IgD-negative memory B cell (primary cell): ENCODE results near the gene TMTC2. TPM values are rescaled to one million over a fixed set of nuclear protein-coding genes. Genes with fewer than 3 reads are reported as not detected.

ENCODE experiments used
- H3K27ac Mint-ChIP-seq, 3 donors: one replicate each; pipeline ENCODE4 v1.8.0; 2020 to 2022; ENCODE audit warnings: mild to moderate bottlenecking in 3 of 3, mixed read lengths in 3 of 3, moderate library complexity in 1 of 3
- H3K27me3 Mint-ChIP-seq: one replicate; pipeline ENCODE4 v1.8.0; 2021; ENCODE audit warnings: mixed read lengths
- H3K36me3 Mint-ChIP-seq: one replicate; pipeline ENCODE4 v1.8.0; 2020; ENCODE audit warnings: mild to moderate bottlenecking, mixed read lengths
- H3K4me1 Mint-ChIP-seq, 3 donors: one replicate each; pipeline ENCODE4 v1.8.0; 2020 to 2022; ENCODE audit warnings: mixed read lengths in 3 of 3, mild to moderate bottlenecking in 1 of 3
- H3K4me3 Mint-ChIP-seq, 4 donors: one replicate each; pipeline ENCODE4 v1.8.0; 2020 to 2022; ENCODE audit warnings: mild to moderate bottlenecking in 4 of 4, mixed read lengths in 4 of 4, moderate library complexity in 3 of 4
- H3K9me3 Mint-ChIP-seq, 3 donors: one replicate each; pipeline ENCODE4 v1.8.0; 2020 to 2021; ENCODE audit warnings: mixed read lengths in 3 of 3, mild to moderate bottlenecking in 1 of 3
- polyA plus RNA-seq: library from polyadenylated mRNA; unstranded; fragments of 300-500 nt; fragmentation: Illumina TruSeq; gene quantifications from one replicate; pipeline ENCODE4 v1.2.3, GENCODE V29; 2021

Gene TMTC2
- polyA plus RNA-seq, 1 donor from 2014 or later: not detected

DNA sequence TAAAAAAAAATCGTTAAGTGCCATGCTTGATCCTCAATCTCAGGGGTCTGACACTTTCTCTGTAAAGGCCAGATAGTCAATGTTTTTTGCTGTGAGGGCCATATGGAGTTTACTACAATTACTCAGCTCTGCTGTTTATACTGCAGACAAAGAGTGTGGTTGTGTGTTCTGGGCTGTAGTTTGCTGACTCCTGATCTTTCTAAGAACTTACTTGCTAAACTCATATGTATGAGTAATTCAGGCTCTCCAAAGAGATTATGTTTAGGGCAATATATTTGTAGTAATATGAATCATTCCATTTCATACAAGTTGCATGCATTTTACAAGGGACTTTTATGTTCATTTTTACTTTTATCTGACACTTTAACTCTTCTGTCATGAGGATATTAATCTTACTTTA, 188.2 kb downstream of the TMTC2 start:
- H3K4me1 Mint-ChIP-seq: peaks cover 4 to 18% (median 4%) of the 10 kb centered on the region in 3 donors
- no peaks in the 10 kb centered on the region for H3K27me3 Mint-ChIP-seq
- H3K9me3 Mint-ChIP-seq: no peaks in the 10 kb centered on the region
- no peak overlapping the region for H3K4me3 Mint-ChIP-seq
- no peak overlapping the region for H3K27ac Mint-ChIP-seq
- H3K36me3 Mint-ChIP-seq: no peaks in the 10 kb centered on the region

DNA sequence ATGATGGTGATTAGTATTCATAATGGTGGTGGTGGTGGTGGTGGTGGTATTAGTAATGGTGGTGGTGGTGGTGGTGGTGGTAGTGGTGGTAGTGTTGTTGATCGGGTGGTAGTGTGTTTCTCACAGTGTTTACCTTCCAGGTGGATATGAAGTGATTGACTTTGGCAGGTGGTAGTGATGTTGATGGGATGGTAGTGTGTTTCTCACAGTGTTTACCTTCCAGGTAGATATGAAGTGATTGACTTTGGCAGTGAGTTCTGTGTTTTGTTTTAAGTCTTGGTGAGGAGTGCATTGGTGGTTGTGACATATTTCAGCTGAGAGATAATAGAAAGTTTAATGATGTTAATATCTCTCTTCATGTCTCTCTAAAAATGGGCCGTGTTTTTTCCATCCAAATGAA, 189.4 kb downstream of the TMTC2 start:
- Mint-ChIP-seq H3K4me1 (peaks cover under 1 to 7% (median 4%) of the 10 kb centered on the region in 3 donors), H3K9me3 (no peaks in the 10 kb centered on the region), H3K27me3 (no peaks in the 10 kb centered on the region), H3K36me3 (peaks cover 2% of the 10 kb centered on the region), H3K4me3 (no peak overlapping the region), H3K27ac (no peak overlapping the region)

DNA sequence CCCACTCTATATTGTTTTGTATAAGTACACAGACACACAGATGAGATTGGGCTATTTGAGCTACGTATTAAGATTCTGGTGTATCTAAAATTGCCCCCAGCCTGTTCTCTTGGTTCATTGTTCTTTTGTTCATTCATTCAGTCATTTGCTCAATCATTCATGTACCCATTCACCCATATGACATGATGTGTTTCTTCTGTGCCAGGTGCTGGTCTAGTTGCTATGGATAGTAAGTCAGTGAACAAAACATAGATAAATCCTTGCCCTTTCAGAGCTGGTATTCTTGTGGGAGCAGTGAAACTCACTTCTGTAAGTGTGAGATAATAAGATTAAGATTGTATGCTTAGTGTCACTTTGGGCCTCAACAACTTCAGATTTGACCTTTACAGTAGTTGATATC, 191.3 kb downstream of the TMTC2 start:
- Mint-ChIP-seq H3K4me1 (peaks cover 0 to 4% (median 0%) of the 10 kb centered on the region in 3 donors), H3K9me3 (no peaks in the 10 kb centered on the region), H3K27me3 (no peaks in the 10 kb centered on the region), H3K4me3 (no peak overlapping the region), H3K36me3 (peaks cover 3% of the 10 kb centered on the region), H3K27ac (no peak overlapping the region)

DNA sequence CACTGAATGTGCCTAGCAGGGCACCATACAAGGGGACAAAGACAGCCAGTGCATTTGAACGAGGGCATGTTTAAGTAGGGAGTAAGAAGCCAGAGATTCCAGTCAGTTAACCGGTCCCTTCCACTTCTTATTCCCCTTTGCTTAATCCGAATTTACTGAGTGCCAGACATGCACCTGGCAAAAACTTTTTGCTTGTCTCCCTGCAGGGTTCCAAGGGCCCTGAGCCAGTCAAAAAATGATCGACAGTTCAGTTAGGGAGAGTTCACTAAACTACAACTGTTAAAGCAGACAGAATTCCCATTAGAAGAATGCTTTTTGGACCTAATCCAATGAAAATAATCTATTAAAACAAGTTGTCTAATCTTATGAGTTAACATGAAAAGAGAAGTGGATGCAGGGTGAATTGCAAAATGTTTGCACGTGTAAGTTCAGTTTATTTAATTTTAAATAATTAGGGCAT, 193.8 kb downstream of the TMTC2 start:
- peaks cover 0 to 4% (median 0%) of the 10 kb centered on the region in 3 donors for H3K4me1 Mint-ChIP-seq
- no peaks in the 10 kb centered on the region for H3K27me3 Mint-ChIP-seq
- no peak overlapping the region for H3K4me3 Mint-ChIP-seq
- H3K27ac Mint-ChIP-seq: no peak overlapping the region
- no peaks in the 10 kb centered on the region for H3K9me3 Mint-ChIP-seq
- H3K36me3 Mint-ChIP-seq: peaks cover 3% of the 10 kb centered on the region

DNA sequence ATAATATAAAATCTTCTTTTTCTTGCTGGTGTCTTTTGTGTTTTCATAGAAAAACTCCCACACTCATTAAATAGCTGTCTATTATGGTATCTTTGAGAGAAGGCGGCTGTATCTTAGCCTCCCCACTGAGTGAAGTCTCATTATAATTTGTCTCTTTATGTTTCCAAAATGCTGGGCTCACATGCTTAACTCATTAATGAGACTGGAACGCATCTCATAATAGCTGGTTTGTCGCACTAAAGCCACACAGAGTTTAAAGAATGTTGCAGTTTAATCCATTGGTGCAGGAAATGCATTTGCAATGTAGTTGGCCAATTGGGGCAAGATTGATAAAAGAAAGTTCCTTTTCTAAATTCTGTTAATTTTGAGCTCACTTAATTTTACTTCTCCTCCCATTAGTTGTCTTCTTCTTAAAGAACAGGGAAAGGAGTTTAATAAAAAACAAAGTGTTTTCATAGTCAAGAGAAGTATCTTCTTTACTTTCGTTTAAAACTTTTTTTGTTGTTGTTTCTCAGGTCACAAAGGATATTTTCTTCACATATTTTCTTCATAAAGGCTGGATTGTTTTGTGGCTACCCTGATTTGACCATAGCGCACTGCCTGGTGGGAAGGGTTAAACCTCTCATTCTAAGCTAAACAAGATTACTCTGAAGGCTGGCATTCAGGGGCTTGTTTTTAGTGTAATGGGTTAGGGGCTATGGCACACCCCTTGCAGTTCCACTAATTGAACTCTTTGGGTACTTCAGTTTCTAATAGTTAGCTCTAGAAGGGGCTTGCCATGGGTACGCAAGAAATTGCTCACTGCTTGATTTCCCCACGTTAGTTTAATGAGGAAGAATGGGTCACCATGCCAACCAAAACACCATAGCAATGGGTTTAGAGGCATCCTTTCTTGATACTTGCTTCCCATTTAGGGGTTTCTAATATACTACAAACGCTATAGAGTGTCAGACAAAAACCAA, 197.0 kb downstream of the TMTC2 start:
- Mint-ChIP-seq H3K27me3 (no peaks in the 10 kb centered on the region), H3K4me3 (no peak overlapping the region), H3K9me3 (no peaks in the 10 kb centered on the region), H3K27ac (no peak overlapping the region), H3K36me3 (peaks cover 3% of the 10 kb centered on the region), H3K4me1 (no peaks in the 10 kb centered on the region)

DNA sequence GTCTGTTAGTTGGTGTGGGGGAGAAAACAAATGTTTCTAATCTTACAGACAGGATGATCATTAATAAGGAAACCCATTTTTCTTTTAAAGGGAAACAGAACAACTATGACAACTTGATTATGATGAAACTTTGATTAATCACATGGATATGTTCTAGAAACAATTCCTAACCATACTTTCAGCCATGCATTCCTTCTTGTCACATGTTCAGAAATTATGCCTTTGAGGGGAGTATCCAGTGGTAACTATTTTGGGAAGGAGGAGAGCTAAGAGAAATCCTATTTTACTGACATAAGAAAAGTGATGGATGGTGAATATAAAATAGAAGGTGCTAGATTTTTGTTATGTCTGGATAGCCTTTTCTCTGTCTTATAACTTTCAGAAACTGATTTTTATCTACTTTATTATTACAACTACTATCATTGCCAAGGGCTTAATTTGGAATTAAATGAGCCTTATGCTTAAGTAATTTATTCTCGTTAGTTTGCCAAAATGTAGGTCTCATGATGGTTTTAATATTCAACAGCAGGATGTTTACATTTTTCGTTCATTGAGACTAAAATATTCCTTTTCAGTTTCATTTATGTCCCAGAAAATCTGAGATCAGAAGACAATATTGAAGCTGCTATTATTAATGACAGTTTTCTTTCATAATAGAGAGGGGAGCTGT, 200.1 kb downstream of the TMTC2 start:
- Mint-ChIP-seq H3K27ac (no peak overlapping the region), H3K9me3 (no peaks in the 10 kb centered on the region), H3K4me3 (no peak overlapping the region), H3K27me3 (no peaks in the 10 kb centered on the region), H3K36me3 (no peaks in the 10 kb centered on the region), H3K4me1 (no peaks in the 10 kb centered on the region)

DNA sequence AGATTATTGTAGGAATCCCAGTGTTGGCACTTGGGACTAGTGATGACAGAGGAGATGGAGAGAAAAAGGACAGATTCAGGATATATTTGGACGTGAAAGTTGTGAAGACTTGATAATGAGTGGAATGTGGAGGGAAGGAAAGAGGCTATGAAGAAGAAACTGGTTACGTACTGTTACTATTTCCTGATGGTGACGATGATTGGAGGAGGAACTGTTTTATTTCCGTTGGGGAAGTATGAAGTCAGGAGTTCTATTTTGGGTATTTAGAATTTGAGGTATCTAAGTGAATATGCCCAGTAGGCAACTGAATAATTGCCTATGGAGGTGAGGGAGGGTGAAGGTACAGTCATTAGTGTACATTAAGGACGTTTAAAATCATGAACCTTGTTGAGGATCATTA, 207.2 kb downstream of the TMTC2 start:
- Mint-ChIP-seq H3K4me1 (no peaks in the 10 kb centered on the region), H3K9me3 (peaks cover 0 to 7% (median 0%) of the 10 kb centered on the region in 3 donors), H3K27ac (no peak overlapping the region), H3K27me3 (no peaks in the 10 kb centered on the region), H3K36me3 (peaks cover 4% of the 10 kb centered on the region), H3K4me3 (no peak overlapping the region)

DNA sequence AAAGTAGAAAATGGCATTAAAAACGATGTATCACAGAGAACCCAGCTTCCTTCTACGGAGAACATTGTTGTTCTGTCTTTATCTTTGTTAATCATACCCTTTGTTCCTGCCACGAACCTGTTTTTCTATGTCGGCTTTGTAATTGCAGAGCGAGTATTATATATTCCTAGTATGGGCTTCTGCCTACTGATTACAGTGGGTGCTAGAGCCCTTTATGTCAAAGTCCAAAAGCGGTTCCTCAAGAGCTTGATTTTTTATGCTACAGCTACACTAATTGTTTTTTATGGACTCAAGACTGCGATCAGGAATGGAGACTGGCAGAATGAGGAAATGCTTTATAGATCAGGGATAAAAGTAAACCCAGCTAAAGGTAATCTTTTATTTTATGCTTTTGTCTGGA, 209.6 kb downstream of the TMTC2 start:
- Mint-ChIP-seq H3K4me3 (no peak overlapping the region), H3K9me3 (peaks cover 0 to 7% (median 0%) of the 10 kb centered on the region in 3 donors), H3K4me1 (no peaks in the 10 kb centered on the region), H3K36me3 (peaks cover 4% of the 10 kb centered on the region), H3K27me3 (no peaks in the 10 kb centered on the region), H3K27ac (no peak overlapping the region)

DNA sequence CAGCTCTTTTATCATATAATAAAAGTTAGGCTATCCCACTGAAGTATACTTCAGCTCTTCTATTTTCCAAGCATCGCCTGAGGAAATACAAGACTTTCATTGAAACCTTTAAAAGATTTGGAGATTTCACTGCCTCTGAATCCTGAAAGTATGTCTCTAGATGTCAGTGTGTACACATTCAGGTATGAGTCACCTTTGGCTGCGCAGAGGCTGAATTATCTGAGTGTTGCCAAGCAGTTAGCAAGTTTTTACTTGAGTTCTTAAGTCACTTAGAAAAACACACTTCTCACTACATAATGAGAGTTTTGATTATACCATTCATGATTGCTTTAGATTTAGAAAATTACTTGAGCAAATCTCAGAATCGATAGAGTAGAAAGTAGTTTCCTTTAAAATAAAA, 210.3 kb downstream of the TMTC2 start:
- peaks cover 4% of the 10 kb centered on the region for H3K36me3 Mint-ChIP-seq
- H3K4me1 Mint-ChIP-seq: no peaks in the 10 kb centered on the region
- H3K27me3 Mint-ChIP-seq: no peaks in the 10 kb centered on the region
- H3K9me3 Mint-ChIP-seq: peaks cover 0 to 7% (median 0%) of the 10 kb centered on the region in 3 donors
- H3K4me3 Mint-ChIP-seq: no peak overlapping the region
- no peak overlapping the region for H3K27ac Mint-ChIP-seq

DNA sequence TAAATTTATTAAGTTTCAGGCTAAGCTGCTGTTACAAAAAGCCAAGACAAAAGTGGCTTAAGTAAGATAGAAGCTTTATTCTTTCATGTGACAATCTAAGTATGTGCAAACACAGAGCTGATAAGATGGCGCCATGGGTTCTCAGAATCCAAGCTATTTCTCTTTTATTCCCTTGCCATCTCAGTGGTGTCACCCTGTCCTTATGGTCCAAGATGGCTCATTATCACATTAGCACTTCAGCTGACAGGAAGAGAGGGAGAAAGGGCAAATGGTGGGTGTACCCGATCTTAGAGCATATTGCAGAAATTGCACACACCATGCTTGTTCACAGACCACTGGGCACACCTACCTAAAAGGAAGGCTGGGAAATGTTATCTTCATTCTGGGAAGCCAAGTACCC, 211.7 kb downstream of the TMTC2 start:
- no peaks in the 10 kb centered on the region for H3K4me1 Mint-ChIP-seq
- no peaks in the 10 kb centered on the region for H3K27me3 Mint-ChIP-seq
- H3K27ac Mint-ChIP-seq: no peak overlapping the region
- H3K9me3 Mint-ChIP-seq: peaks cover 0 to 7% (median 0%) of the 10 kb centered on the region in 3 donors
- no peak overlapping the region for H3K4me3 Mint-ChIP-seq
- peaks cover 4% of the 10 kb centered on the region for H3K36me3 Mint-ChIP-seq

DNA sequence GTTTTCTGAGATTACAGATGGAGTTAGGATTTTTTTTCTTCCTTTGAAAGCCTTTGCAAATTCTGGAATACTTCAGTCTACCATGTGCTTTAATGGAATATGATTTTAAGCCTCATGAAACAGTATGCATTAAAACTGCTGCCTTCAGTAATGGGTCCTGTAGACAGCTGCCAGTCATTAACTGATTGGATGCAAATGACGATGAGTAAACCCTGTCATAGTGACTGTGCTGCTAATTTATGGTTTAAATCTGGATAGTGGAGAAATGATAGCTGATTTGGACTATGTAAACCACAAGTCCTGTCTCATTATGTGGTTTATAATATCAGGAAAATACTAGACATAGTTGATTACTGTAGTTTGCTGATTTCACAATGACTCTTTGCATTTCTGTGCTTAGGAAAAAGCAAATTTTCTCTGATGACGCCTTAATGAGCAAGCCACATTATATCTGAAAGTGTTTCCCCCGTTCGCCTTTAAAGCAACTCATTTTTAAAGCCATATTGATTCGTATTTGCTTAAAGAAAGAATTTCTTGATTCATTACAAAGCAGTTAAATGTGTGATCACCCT, 217.6 kb downstream of the TMTC2 start:
- Mint-ChIP-seq H3K27me3 (no peaks in the 10 kb centered on the region), H3K36me3 (no peaks in the 10 kb centered on the region), H3K4me1 (no peaks in the 10 kb centered on the region), H3K4me3 (no peak overlapping the region), H3K27ac (no peak overlapping the region), H3K9me3 (no peaks in the 10 kb centered on the region)

DNA sequence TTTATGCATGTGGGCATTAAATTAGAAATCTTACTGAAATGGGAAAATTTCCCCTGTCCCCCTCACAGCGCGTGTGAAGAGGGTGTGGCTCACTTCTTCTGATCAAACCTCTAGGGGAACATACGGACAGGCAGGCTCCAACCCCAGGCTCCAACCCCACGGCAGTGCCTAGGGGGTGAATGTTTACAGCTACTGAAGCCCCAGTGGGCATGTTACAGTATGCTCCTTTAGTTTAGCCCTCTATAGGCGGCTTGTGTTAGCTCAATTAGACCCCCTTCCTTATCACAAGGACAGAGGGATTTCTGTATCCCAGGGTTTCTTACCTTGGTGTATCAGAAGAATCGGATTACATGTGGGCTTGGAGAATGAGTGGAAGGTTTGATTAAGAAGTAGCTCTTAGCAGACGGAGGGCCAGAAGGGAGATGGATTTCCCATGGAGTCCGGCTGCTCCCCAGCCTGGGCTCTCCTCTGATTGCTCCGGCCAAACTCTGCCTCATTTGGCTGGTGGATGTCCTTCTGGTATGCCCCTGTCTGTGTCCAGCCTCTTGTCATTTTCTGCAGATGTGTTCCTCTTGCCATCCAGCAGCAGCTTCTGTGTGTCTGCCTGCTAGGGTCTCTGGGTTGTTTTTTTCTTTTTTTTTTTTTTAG, 223.7 kb downstream of the TMTC2 start:
- no peaks in the 10 kb centered on the region for H3K9me3 Mint-ChIP-seq
- H3K36me3 Mint-ChIP-seq: no peaks in the 10 kb centered on the region
- H3K4me1 Mint-ChIP-seq: no peaks in the 10 kb centered on the region
- peak overlapping the region in 1 of 3 donors; percentile 28 for H3K27ac Mint-ChIP-seq
- H3K27me3 Mint-ChIP-seq: no peaks in the 10 kb centered on the region
- no peak overlapping the region for H3K4me3 Mint-ChIP-seq

DNA sequence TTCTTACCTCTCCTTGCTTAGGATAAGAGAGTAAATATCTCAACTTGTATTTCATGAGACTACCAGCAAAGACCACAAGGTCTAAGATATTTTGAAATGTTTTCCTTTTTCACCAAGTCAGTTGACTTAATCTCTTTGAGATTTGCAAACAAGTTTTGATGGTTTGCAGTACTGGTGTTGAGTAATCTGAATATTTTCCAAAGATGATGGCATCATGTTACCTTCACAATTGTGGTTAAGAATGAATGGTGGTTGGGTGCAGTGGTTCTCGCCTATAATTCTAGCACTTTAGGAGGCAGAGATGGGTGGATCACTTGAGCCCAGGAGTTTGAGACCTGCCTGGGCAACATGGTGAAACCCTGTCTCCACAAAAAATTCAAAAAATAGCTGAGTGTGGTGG, 225.7 kb downstream of the TMTC2 start:
- Mint-ChIP-seq H3K27me3 (no peaks in the 10 kb centered on the region), H3K4me3 (no peak overlapping the region), H3K4me1 (no peaks in the 10 kb centered on the region), H3K36me3 (no peaks in the 10 kb centered on the region), H3K9me3 (no peaks in the 10 kb centered on the region), H3K27ac (no peak overlapping the region)

DNA sequence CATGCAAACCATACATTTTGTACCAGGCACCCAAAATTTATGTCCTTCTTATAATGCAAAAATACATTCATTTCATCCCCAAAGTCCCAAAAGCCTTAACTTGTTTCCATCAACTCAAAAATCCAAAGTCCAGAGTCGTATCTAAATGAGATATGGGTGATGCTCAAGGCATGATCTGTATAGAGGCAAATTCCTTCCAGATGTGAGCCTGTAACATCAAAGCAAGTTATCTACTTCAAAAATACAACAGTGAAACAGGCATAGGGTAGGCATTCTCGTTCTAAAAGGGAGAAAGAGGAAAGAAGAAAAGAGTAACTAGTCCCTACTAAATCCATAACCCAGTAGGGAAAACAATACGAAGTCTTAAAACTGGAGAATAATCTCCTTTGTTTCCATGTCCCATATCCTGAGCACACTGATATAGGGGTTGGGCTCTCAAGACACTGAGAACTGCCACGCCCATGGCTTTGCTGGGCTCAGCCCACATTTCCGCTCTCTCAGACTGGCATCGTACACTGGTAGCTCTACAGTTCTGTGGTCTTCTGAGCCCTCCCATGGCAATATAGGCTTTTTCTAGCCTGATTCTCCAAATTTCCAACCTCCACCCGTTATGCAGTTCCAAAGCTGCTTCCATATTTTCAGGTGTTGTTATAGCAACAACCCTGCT, 232.8 kb downstream of the TMTC2 start:
- Mint-ChIP-seq H3K36me3 (no peaks in the 10 kb centered on the region), H3K27ac (no peak overlapping the region), H3K4me1 (no peaks in the 10 kb centered on the region)

More for the DNA sequence above, 232.8 kb downstream of the TMTC2 start:
- Mint-ChIP-seq H3K4me3 (no peak overlapping the region), H3K27me3 (no peaks in the 10 kb centered on the region), H3K9me3 (no peaks in the 10 kb centered on the region)
